WTC11 (cell line): ENCODE data around the gene ADAM11. TPM values are rescaled to one million over a fixed set of nuclear protein-coding genes. Genes with fewer than 3 reads are reported as not detected.

ENCODE experiments used
- AFF4 ChIP-seq: sonication (generic); formaldehyde crosslinking; IDR thresholded peaks from 2 replicates; pipeline ENCODE4 v1.8.1; 2023; ENCODE audit warnings: mild to moderate bottlenecking, missing genetic modification reagents, borderline replicate concordance
- ARID4B ChIP-seq: sonication (generic); formaldehyde crosslinking; IDR thresholded peaks from 2 replicates; pipeline ENCODE4 v1.8.0; 2023; ENCODE audit warnings: missing genetic modification reagents, mild to moderate bottlenecking, borderline replicate concordance
- CREB1 ChIP-seq: sonication (generic); formaldehyde crosslinking; IDR thresholded peaks from 2 replicates; pipeline ENCODE4 v1.8.0; 2023; ENCODE audit warnings: mild to moderate bottlenecking, missing genetic modification reagents
- CTCF ChIP-seq: fragments of 200-600 bp; IDR thresholded peaks from 2 replicates; pipeline ENCODE4 v1.8.0; 2022; ENCODE audit warnings: antibody characterized with exemption
- EMX1 ChIP-seq: fragments of 250-450 bp; sonication (Bioruptor Pico); IDR thresholded peaks from 2 replicates; pipeline ENCODE4 v1.8.0; 2021; ENCODE audit warnings: mild to moderate bottlenecking
- ETV6 ChIP-seq: sonication (generic); formaldehyde crosslinking; IDR thresholded peaks from 2 replicates; pipeline ENCODE4 v1.8.1; 2022; ENCODE audit warnings: mild to moderate bottlenecking, missing genetic modification reagents
- FOXK1 ChIP-seq: sonication (generic); formaldehyde crosslinking; IDR thresholded peaks from 2 replicates; pipeline ENCODE4 v1.8.0; 2022; ENCODE audit warnings: mild to moderate bottlenecking, moderate library complexity, missing genetic modification reagents
- FOXP1 ChIP-seq: sonication (generic); formaldehyde crosslinking; IDR thresholded peaks from 2 replicates; pipeline ENCODE4 v1.8.0; 2022; ENCODE audit warnings: missing genetic modification reagents, mild to moderate bottlenecking, moderate library complexity, borderline replicate concordance
- GABPB1 ChIP-seq: sonication (generic); formaldehyde crosslinking; IDR thresholded peaks from 2 replicates; pipeline ENCODE4 v1.8.1; 2023; ENCODE audit warnings: mild to moderate bottlenecking, missing genetic modification reagents
- HMGA2 ChIP-seq: fragments of 250-450 bp; sonication (Bioruptor Pico); IDR thresholded peaks from 2 replicates; pipeline ENCODE4 v1.4.0; 2021; ENCODE audit warnings: mild to moderate bottlenecking, moderate library complexity
- HMGXB4 ChIP-seq: sonication (generic); formaldehyde crosslinking; IDR thresholded peaks from 2 replicates; pipeline ENCODE4 v1.8.1; 2023; ENCODE audit warnings: mild to moderate bottlenecking, moderate library complexity, missing genetic modification reagents
- IRF1 ChIP-seq: sonication (generic); formaldehyde crosslinking; IDR thresholded peaks from 2 replicates; pipeline ENCODE4 v1.8.0; 2023; ENCODE audit warnings: missing genetic modification reagents
- MAX ChIP-seq: sonication (generic); formaldehyde crosslinking; IDR thresholded peaks from 2 replicates; pipeline ENCODE4 v1.8.0; 2022; ENCODE audit warnings: mild to moderate bottlenecking, missing genetic modification reagents
- NFE2L1 ChIP-seq: sonication (generic); formaldehyde crosslinking; IDR thresholded peaks from 2 replicates; pipeline ENCODE4 v1.8.1; 2023; ENCODE audit warnings: missing genetic modification reagents
- NR2C2 ChIP-seq: sonication (generic); formaldehyde crosslinking; IDR thresholded peaks from 2 replicates; pipeline ENCODE4 v1.8.0; 2022; ENCODE audit warnings: mild to moderate bottlenecking, missing genetic modification reagents
- RELA ChIP-seq: sonication (generic); formaldehyde crosslinking; IDR thresholded peaks from 2 replicates; pipeline ENCODE4 v1.8.1; 2022; ENCODE audit warnings: missing genetic modification reagents, mild to moderate bottlenecking, borderline replicate concordance
- USF2 ChIP-seq: sonication (generic); formaldehyde crosslinking; IDR thresholded peaks from 2 replicates; pipeline ENCODE4 v1.8.1; 2023; ENCODE audit warnings: mild to moderate bottlenecking, missing genetic modification reagents, moderate library complexity
- ZNF423 ChIP-seq: fragments of 250-450 bp; sonication (Bioruptor Pico); IDR thresholded peaks from 2 replicates; pipeline ENCODE4 v2.1.2; 2022; ENCODE audit warnings: mild to moderate bottlenecking, moderate library complexity
- total RNA-seq: library from RNA; stranded (reverse); gene quantifications from 3 replicates; pipeline ENCODE4 v1.2.3, GENCODE V29; 2021

Gene ADAM11
- total RNA-seq, 1 experiment from 2014 or later = 3.0 TPM

GRCh38 chr17:44779211-44780025 is 20.6 kb downstream of the ADAM11 start (continued):
- TF ChIP-seq ARID4B = no peak
- TF ChIP-seq HMGA2 (CRISPR knock-in tag) = no peak
- TF ChIP-seq AFF4 (CRISPR knock-in tag) = 0 out of 2 replicates have a peak, but pooled peaks have one; percentile 31
- 0 out of 2 replicates have a peak, but pooled peaks have one; percentile 4 for TF ChIP-seq MAX (CRISPR knock-in tag)
- no peak; the same call in 1 of the 2 replicates for TF ChIP-seq USF2 (CRISPR knock-in tag)
- TF ChIP-seq CREB1 (CRISPR knock-in tag) = 0 out of 2 replicates have a peak, but pooled peaks have one; percentile 58
- no peak for TF ChIP-seq EMX1 (CRISPR knock-in tag)
- peak; percentile 61 for TF ChIP-seq ZNF423
- TF ChIP-seq GABPB1 (CRISPR knock-in tag) = 0 out of 2 replicates have a peak, but pooled peaks have one; percentile 38
- TF ChIP-seq FOXP1 = peak; percentile 53; the same call in 1 of the 2 replicates
- TF ChIP-seq CTCF = peak; percentile 50; the same call in 1 of the 2 replicates
- no peak for TF ChIP-seq IRF1 (CRISPR knock-in tag)
- TF ChIP-seq HMGXB4 (CRISPR knock-in tag) = peak; percentile 48; the same call in 1 of the 2 replicates
- TF ChIP-seq NR2C2 (CRISPR knock-in tag) = no peak
- peak; percentile 27; the same call in 1 of the 2 replicates for TF ChIP-seq RELA (CRISPR knock-in tag)
- no peak for TF ChIP-seq ETV6 (CRISPR knock-in tag)
- TF ChIP-seq FOXK1 (CRISPR knock-in tag) = peak; percentile 41; the same call in 1 of the 2 replicates
- TF ChIP-seq NFE2L1 (CRISPR knock-in tag) = no peak
- TF ChIP-seq, all 79 proteins: peak for 12
